Sigmoid colon (tissue), 4 donors: ENCODE results near the gene DHDH.

Experiments used
- EP300 ChIP-seq, 4 donors: sonication (generic); formaldehyde crosslinking; IDR thresholded peaks; one replicate each; pipeline ENCODE4 v1.6.1; 2017; ENCODE audit warnings: antibody characterized with exemption in 4 of 4
- POLR2A ChIP-seq, 2 donors: fragments of 450-650 bp; IDR thresholded peaks; one replicate each; pipeline ENCODE4 v1.6.1; 2016; ENCODE audit warnings: antibody characterized with exemption in 2 of 2, mild to moderate bottlenecking in 2 of 2, moderate library complexity in 2 of 2
- POLR2AphosphoS5 ChIP-seq, 4 donors: sonication (generic); formaldehyde crosslinking; IDR thresholded peaks; one replicate each; pipeline ENCODE4 v1.6.1; 2017; ENCODE audit warnings: antibody characterized with exemption in 4 of 4
- TF ChIP-seq, protein P1 (sequence below), 4 experiments: fragments of 450-650 bp in 3 of 4; fragments of 200-600 bp in 1 of 4; IDR thresholded peaks; one replicate each; pipeline ENCODE4 v1.5.1; 2016 to 2019; ENCODE audit warnings: antibody characterized with exemption in 4 of 4, mild to moderate bottlenecking in 3 of 4, moderate library complexity in 2 of 4

DNA sequence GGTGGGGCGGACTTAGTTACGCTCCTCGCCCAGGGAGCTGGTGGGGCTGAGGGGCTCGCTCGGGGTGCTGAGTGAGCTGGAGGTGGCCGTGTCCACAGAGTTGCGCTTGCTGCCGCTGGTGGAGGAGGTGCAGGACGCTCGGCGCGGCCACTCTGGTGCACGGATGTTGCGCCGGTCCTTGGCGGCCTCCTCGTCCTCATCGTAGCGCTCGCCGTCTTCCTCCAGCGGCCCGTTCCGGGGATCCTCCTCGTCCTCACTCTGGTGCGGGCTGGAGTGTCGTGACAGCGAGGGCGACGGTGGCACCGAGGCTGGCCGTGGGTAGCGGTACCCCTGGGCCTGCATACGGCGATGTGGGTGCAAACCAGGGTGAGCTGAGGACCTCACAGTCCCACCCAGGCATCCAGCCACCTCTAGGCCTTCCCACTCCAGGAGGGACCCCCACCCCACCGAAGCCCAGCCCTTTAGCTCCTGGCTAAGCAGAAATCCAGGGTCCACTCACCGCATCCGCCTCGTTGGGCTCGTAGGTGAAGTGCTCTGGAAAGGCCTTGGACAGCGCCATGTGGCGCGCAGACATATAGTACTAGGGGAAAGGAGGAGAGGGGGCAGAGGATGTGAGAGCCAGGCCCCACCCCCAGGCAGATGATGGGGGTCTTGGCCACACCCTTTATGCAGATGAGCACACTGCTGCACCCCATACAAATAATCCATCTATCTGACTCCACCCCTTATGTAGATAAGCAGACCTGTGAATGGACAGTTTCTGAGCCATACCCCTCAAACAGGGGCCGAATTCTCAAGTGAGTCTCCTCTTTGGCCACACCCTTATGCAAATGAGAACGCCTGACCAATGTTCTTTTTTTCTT lies 36.0 kb downstream of the DHDH start:
- TF ChIP-seq POLR2AphosphoS5 (IDR thresholded peaks at IDR 0.05) (no peak), EP300 (IDR thresholded peaks at IDR 0.05) (no peak), POLR2A (IDR thresholded peaks at IDR 0.05) (no peak)
- TF ChIP-seq, protein P1, sequence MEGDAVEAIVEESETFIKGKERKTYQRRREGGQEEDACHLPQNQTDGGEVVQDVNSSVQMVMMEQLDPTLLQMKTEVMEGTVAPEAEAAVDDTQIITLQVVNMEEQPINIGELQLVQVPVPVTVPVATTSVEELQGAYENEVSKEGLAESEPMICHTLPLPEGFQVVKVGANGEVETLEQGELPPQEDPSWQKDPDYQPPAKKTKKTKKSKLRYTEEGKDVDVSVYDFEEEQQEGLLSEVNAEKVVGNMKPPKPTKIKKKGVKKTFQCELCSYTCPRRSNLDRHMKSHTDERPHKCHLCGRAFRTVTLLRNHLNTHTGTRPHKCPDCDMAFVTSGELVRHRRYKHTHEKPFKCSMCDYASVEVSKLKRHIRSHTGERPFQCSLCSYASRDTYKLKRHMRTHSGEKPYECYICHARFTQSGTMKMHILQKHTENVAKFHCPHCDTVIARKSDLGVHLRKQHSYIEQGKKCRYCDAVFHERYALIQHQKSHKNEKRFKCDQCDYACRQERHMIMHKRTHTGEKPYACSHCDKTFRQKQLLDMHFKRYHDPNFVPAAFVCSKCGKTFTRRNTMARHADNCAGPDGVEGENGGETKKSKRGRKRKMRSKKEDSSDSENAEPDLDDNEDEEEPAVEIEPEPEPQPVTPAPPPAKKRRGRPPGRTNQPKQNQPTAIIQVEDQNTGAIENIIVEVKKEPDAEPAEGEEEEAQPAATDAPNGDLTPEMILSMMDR (IDR thresholded peaks at IDR 0.05), result no peak
